GM19193 (cell line): ENCODE measurements around the gene MEF2A.

Experiments
- POLR2A ChIP-seq: IDR thresholded peaks from 4 replicates; pipeline ENCODE4 v1.6.1; 2011; ENCODE audit not compliant: insufficient read depth, insufficient read length; ENCODE audit errors: extremely low read depth

MEF2A gene

GRCh38 chr15:99682455-99682854 is 116.7 kb downstream of the MEF2A start:
- no peak for TF ChIP-seq POLR2A

DNA sequence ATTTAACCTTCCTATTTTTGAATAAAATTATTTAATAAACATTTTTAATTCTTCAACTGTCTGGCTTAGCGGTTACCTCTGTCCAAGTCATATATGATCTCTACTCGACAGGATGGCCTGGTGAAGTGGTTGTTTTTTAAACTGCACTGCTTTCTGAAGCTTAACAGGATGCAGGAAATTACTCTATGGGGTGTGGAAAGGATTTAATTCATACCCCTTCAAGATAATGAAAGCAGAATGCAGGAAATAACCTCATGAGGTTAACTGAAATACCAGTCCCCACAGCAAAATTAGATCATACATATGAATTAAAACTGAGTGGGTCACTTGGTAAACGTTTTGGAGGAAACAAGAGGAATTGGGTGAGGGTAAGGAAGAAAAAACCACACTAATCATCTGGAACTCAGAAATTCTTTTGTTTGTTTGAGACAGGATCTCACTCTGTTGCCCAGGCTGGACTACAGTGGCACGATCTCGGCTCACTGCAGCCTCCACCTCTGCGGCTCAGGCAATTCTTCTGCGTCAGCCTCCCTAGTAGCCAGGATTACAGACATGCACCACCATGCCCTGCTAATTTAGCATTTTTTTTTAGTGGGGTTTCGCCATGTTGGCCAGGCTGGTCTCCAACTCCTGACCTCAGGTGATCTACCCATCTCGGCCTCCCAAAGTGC is 117.4 kb downstream of the MEF2A start:
- no peak for TF ChIP-seq POLR2A

GRCh38 chr15:99686290-99686689 is 120.5 kb downstream of the MEF2A start:
- TF ChIP-seq POLR2A, result no peak

DNA sequence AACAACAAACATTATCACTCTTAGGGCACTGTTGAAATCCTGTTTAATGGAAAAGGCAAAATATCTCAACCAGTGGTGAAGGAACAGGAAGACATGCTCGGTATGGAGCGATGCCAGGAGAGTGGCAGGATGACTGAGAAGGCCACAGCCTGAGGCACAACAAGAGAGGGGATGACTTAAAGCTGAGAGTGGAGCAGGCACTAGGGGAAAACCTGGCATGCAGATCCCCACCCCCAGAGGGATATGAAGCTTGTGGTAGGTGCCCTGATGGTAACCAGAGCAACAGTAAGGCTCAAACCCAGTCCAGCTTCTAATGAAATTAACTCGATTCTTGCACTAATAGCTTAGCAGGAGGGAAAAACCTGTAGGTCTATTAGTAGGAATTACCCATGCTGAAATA is 127.0 kb downstream of the MEF2A start:
- TF ChIP-seq POLR2A, result no peak

- no peak for TF ChIP-seq POLR2A
Observed at GRCh38 chr15:99696096-99696495, 130.3 kb downstream of the MEF2A start.

DNA sequence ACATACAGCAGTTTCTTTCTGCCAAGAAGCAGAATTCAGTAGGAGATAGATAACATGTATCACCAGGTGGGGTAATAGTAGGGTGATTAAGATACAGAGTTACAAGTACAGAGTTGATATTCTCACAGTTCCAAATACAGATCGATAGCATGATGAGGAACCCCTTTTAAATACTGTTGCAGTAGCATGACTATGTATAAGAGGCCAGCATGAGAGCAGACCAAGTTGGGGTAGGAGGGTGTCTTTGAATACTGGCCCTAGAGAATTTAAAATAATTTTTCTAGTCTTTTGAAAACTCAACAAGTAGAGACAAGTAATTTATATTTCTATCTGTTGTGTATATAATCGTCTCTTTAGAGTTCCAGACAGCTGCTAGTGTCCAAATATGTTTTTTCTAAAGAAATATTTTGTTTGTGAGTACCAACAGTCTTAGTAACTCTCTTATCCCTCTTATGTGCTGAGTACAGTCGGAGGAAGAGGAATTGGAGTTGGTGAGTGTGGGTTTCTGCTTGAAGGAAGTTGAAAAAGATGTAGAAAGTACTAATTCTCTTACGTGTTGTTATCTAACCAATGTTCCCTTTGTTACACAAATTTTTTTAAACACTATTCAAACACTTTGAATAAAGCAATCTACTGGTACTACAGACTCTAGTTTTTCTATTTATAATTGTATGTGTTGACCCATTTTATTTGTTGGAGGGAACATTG is 137.3 kb downstream of the MEF2A start:
- TF ChIP-seq POLR2A, result no peak

GRCh38 chr15:99703603-99704443 is 138.0 kb downstream of the MEF2A start:
- no peak for TF ChIP-seq POLR2A

GRCh38 chr15:99704444-99704838 is 138.7 kb downstream of the MEF2A start:
- no peak for TF ChIP-seq POLR2A

DNA sequence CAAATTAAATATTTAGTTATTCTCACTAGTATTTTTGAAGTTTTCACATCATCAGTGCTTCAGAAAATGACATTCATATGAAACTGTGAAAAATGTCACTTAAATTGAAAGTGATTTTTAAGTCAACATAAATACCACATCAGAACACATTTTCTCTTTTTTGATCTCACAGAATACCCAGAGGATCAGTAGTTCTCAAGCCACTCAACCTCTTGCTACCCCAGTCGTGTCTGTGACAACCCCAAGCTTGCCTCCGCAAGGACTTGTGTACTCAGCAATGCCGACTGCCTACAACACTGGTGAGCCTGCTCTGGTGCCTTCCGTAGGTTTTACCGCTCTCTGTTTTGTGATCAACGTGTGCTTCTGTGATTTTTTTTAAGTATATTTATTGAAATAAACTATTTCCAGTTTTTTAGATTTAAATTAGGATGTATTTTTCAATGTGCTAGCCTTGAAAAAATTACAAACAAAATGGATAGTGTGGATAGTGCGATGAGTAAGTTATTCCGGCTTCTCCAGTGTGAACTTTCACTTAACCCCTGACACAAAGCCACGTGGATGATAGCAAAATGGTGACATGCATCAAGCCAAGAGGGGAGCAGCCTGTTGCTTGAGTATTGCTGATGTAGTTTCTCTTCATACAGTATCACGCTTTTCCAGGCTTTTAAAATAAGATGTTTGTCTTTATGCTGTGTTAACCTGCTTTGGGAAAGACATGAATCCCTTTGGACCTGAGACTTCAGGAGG is 140.9 kb downstream of the MEF2A start:
- TF ChIP-seq POLR2A, result no peak

- no peak for TF ChIP-seq POLR2A
Observed at GRCh38 chr15:99707473-99708270, 141.9 kb downstream of the MEF2A start.

DNA sequence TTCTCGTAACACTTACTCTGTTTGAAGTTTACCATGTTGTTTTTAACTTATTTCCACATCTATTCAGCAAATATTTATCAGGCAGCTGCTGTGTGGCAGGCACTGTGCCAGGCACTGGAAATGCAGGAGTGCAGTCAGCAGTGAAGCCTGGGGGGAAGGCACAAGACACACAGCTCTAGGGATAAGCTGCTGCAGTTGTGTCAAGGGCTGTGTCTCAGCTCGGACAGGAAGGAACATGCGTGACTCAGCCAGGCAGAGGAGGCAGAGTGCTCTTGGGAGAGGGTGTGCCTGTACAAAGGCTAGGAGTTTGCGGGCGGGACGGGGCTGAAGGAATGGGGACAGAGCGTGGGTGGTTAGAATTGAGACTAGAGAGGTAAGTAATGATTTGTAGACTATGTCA is 142.8 kb downstream of the MEF2A start:
- no peak for TF ChIP-seq POLR2A

DNA sequence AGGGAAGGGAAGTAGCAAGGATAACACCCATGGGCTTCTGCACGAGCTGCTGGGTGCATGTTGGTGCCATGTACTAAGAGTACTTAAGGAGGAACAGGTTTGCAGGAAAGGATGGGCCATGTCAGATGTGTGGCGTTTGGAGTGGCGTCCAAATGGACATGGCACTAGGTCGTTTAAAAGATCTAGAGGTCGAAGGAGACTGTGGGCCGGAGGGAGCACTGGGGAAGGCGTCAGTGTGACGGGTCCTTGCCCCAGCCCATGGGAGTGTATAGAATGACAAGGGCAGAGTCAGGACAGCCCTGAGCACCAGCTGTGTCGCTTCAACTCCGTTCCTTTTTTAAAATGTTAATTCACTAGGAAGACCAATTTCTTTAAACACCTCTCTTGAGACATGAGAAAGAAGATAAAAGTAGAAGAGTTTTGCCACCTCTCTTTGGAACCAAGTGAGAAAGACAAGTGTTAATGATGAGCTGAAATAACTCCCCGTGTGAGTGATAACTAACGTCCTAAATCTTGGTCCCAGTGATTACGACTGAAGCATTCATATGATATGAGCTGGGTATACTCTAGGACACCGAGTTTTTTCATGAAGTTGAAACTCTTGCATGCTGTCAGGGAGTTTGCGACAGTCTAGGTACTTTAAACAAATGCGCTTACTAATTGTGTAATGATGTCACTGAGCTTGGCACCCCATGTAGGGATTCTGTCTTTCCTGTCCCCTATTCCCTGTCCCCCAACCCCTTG is 143.6 kb downstream of the MEF2A start:
- TF ChIP-seq POLR2A, result no peak

- TF ChIP-seq POLR2A, result no peak
Observed at GRCh38 chr15:99711625-99712024, 145.8 kb downstream of the MEF2A start.
